Measurements from ENCODE around the gene RETREG1. TPM values are rescaled to one million over a fixed set of nuclear protein-coding genes. Genes with fewer than 3 reads are reported as not detected.

The RETREG1 gene
- total RNA-seq, 1 experiment from 2014 or later = 1.5 TPM

- DNase-seq (ENCODE audit: low spot score) = no peak
Measured at GRCh38 chr5:16585041-16585667, 31.6 kb downstream of the RETREG1 start.

GRCh38 chr5:16582081-16582480 lies 34.7 kb downstream of the RETREG1 start:
- DNase-seq (ENCODE audit: low spot score) = no peak

GRCh38 chr5:16580382-16580781 lies 36.4 kb downstream of the RETREG1 start:
- DNase-seq (ENCODE audit: low spot score) = no peak

GRCh38 chr5:16579142-16579847 lies 37.5 kb downstream of the RETREG1 start:
- DNase-seq (ENCODE audit: low spot score) = no peak

GRCh38 chr5:16578474-16578883 lies 38.3 kb downstream of the RETREG1 start:
- no peak for DNase-seq (ENCODE audit: low spot score)

GRCh38 chr5:16577677-16578076 lies 39.1 kb downstream of the RETREG1 start:
- DNase-seq (ENCODE audit: low spot score) = no peak

GRCh38 chr5:16574789-16575721 lies 41.7 kb downstream of the RETREG1 start:
- peak; percentile 30 for DNase-seq (ENCODE audit: low spot score)

- no peak for DNase-seq (ENCODE audit: low spot score)
Measured at GRCh38 chr5:16573401-16573800, 43.4 kb downstream of the RETREG1 start.

- no peak for DNase-seq (ENCODE audit: low spot score)
Measured at GRCh38 chr5:16572289-16573015, 44.3 kb downstream of the RETREG1 start.

GRCh38 chr5:16571016-16571415 lies 45.8 kb downstream of the RETREG1 start:
- DNase-seq (ENCODE audit: low spot score) = no peak

GRCh38 chr5:16570121-16570815 lies 46.5 kb downstream of the RETREG1 start:
- DNase-seq (ENCODE audit: low spot score) = no peak

- no peak for DNase-seq (ENCODE audit: low spot score)
Measured at GRCh38 chr5:16568875-16569580, 47.8 kb downstream of the RETREG1 start.

- DNase-seq (ENCODE audit: low spot score) = no peak
Measured at GRCh38 chr5:16567365-16567764, 49.4 kb downstream of the RETREG1 start.

GRCh38 chr5:16565118-16565517 lies 51.7 kb downstream of the RETREG1 start:
- no peak for DNase-seq (ENCODE audit: low spot score)

GRCh38 chr5:16564248-16564867 lies 52.4 kb downstream of the RETREG1 start:
- DNase-seq (ENCODE audit: low spot score) = no peak

- no peak for DNase-seq (ENCODE audit: low spot score)
Measured at GRCh38 chr5:16563686-16564085, 53.1 kb downstream of the RETREG1 start.

GRCh38 chr5:16561660-16562059 lies 55.1 kb downstream of the RETREG1 start:
- no peak for DNase-seq (ENCODE audit: low spot score)

- no peak for DNase-seq (ENCODE audit: low spot score)
Measured at GRCh38 chr5:16559702-16560101, 57.1 kb downstream of the RETREG1 start.

- DNase-seq (ENCODE audit: low spot score) = no peak
Measured at GRCh38 chr5:16558984-16559629, 57.7 kb downstream of the RETREG1 start.

Data from H4 (cell line).